ENCODE results near the gene PPP1R12B. TPM values are rescaled to one million over a fixed set of nuclear protein-coding genes. Genes with fewer than 3 reads are reported as not detected.
"Not testable (repeated sequence)": the region's sequence is repeated elsewhere in the genome, so short reads cannot be mapped to it uniquely, and the experiment has no call there.

The PPP1R12B gene
- total RNA-seq, 1 donor from 2014 or later, result 61.6 TPM

DNA sequence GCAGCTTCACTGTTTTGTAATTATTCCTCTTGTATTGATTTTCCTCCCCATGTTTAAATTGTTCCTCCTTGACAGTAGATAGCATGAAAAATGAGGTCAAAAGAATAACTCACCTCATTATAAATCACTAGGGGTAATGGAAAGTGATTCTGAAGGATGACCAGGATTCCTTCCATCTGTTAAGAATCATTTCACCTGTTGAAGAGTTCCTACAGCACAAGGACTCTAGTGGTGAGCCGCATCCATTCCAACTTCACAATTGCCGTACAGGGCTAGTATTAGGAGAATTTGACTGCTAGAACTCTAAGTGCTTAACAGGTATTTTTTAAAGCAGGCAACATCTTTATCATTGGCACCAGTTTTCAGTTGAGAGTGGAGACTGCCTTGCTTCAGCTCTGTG, 13.7 kb downstream of the PPP1R12B start:
- no peaks in the 10 kb centered on the region for H3K9me3 Mint-ChIP-seq
- H3K4me1 Mint-ChIP-seq, result peaks cover 1% of the 10 kb centered on the region
- no peaks in the 10 kb centered on the region for H3K27me3 Mint-ChIP-seq (ENCODE audit: low read depth)
- no peaks in the 10 kb centered on the region for H3K36me3 Mint-ChIP-seq
- no peak overlapping the region for H3K4me3 Mint-ChIP-seq
- no peak for DNase-seq (ENCODE audit: low spot score in 2 of 2, unreplicated experiment in 2 of 2)
- TF ChIP-seq, protein P1, sequence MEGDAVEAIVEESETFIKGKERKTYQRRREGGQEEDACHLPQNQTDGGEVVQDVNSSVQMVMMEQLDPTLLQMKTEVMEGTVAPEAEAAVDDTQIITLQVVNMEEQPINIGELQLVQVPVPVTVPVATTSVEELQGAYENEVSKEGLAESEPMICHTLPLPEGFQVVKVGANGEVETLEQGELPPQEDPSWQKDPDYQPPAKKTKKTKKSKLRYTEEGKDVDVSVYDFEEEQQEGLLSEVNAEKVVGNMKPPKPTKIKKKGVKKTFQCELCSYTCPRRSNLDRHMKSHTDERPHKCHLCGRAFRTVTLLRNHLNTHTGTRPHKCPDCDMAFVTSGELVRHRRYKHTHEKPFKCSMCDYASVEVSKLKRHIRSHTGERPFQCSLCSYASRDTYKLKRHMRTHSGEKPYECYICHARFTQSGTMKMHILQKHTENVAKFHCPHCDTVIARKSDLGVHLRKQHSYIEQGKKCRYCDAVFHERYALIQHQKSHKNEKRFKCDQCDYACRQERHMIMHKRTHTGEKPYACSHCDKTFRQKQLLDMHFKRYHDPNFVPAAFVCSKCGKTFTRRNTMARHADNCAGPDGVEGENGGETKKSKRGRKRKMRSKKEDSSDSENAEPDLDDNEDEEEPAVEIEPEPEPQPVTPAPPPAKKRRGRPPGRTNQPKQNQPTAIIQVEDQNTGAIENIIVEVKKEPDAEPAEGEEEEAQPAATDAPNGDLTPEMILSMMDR (IDR thresholded peaks at IDR 0.05; ENCODE audit: unreplicated experiment), result no peak
- H3K27ac Mint-ChIP-seq, result no peak overlapping the region

DNA sequence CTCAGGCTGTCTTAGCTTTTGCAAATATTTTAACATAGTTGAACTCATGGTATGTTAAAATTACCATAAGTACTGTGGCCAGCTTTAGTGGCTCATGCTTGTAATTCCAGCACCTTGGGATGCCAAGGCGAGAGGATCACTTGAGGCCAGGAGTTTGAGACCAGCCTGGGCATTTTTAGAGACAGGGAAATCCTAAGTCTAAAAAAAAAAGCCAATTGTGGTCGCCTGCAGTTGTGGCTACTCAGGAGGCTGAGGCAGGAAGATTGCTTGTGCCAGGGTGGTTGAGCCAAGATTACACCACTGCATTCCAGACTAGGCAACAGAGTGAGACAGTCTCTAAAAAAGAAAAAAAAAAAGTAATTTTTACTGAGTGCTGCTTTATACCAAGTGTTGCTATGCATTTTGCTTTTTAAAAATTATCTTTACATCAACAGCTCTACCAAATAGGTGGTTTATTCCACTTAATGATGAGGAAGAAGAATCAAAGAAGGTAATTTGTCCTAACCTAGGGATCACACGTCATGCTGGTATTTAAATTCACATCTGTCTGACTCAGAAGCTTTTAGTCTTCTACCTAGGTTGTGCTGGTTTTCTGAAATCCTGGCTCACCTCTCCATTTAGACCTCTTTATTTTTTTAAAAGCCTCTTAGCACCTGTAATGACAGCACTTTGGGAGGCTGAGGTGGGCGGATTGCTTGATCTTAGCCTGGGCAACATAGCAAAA, 16.8 kb downstream of the PPP1R12B start:
- Mint-ChIP-seq H3K36me3 (no peaks in the 10 kb centered on the region), H3K9me3 (no peaks in the 10 kb centered on the region), H3K27ac (no peak overlapping the region), H3K4me1 (no peaks in the 10 kb centered on the region), H3K4me3 (no peak overlapping the region), H3K27me3 (ENCODE audit: low read depth) (no peaks in the 10 kb centered on the region)
- TF ChIP-seq, protein P1 (IDR thresholded peaks at IDR 0.05; ENCODE audit: unreplicated experiment), result no peak
- no peak for DNase-seq (ENCODE audit: low spot score in 2 of 2, unreplicated experiment in 2 of 2)

DNA sequence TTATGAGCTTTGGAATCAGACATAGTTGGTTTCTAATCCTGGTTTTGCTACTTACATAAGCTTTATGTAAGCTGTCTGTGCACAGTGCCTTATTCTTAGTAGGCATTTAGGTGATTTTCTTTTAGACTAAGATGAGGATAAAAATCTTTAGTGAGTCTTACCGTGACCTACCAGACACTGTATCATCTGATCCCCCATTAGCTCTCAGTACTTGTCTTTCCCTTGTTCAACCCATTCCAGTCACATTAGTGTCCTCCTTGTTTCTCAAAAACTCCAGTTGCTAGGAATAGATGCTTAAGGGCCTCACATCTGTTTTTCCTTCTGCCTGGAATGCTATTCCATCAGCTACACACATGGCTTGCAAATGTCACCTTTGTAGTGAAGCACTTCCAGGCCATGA, 18.8 kb downstream of the PPP1R12B start:
- TF ChIP-seq, protein P1 (IDR thresholded peaks at IDR 0.05; ENCODE audit: unreplicated experiment), result no peak
- no peaks in the 10 kb centered on the region for H3K36me3 Mint-ChIP-seq
- H3K27me3 Mint-ChIP-seq (ENCODE audit: low read depth), result no peaks in the 10 kb centered on the region
- no peak for DNase-seq (ENCODE audit: low spot score in 2 of 2, unreplicated experiment in 2 of 2)
- H3K9me3 Mint-ChIP-seq, result no peaks in the 10 kb centered on the region
- H3K27ac Mint-ChIP-seq, result no peak overlapping the region
- H3K4me3 Mint-ChIP-seq, result no peak overlapping the region
- H3K4me1 Mint-ChIP-seq, result no peaks in the 10 kb centered on the region

DNA sequence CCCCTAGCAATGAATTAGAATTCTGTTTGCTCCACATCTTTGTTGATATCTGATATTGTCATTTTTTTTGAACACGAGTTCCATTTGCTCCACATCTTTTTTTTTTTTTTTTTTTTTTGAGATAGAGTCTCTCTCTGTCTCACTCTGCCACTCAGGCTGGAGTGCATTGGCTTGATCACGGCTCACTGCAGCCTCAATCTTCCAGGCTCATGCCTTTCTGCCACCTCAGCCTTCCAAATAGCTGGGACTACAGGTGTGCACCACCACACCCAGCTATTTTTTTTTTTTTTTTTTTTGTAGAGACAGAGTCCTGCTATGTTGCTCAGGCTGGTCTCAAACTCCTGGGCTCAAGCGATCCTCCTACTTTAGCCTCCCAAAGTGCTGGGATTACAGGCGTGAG, 22.4 kb downstream of the PPP1R12B start:
- H3K36me3 Mint-ChIP-seq; H3K27ac Mint-ChIP-seq; H3K4me1 Mint-ChIP-seq; H3K9me3 Mint-ChIP-seq; H3K27me3 Mint-ChIP-seq (ENCODE audit: low read depth); H3K4me3 Mint-ChIP-seq; DNase-seq (ENCODE audit: low spot score in 2 of 2, unreplicated experiment in 2 of 2): not testable (repeated sequence)

DNA sequence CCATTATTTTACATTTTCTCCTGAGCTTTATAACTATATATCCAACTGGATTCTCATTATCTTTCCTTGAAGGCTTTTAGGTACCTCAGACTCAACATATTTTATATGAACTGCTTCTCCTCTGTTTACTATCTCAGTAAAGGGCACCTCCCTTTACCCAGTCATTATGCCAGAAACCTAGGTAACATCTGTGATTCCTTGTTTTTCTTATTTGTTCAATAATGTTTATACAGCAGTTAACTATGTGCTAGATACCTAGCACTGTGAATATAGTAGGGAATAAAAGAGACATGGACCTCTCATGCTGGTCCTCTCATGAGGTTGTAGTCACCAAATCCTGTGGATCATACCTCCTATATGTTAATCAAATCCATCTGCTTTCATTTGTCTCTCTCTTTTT, 25.6 kb downstream of the PPP1R12B start:
- peaks cover 3% of the 10 kb centered on the region for H3K4me1 Mint-ChIP-seq
- DNase-seq (ENCODE audit: low spot score in 2 of 2, unreplicated experiment in 2 of 2), result no peak
- H3K27me3 Mint-ChIP-seq (ENCODE audit: low read depth), result no peaks in the 10 kb centered on the region
- peaks cover 3% of the 10 kb centered on the region for H3K9me3 Mint-ChIP-seq
- H3K27ac Mint-ChIP-seq, result no peak overlapping the region
- peaks cover 5% of the 10 kb centered on the region for H3K36me3 Mint-ChIP-seq
- H3K4me3 Mint-ChIP-seq, result no peak overlapping the region
- TF ChIP-seq, protein P1 (IDR thresholded peaks at IDR 0.05; ENCODE audit: unreplicated experiment), result no peak

DNA sequence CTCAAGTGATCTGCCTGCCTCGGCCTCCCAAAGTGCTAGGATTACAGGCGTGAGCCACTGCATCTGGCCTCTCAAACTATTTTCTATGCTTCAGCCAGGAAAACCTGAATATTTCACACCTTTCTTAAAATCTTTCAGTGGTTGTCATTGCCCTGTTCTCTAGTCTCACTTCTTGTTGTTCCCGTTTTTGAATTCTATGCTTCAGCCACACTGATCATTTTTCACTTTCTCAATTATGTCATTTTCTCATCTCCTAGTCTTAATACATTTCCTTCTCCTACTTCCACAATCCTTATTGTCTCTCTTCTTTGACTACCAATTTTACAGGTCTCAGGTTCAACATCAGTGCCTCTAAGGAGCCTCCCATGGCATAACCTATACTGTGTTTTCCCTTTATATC, 26.7 kb downstream of the PPP1R12B start:
- H3K27me3 Mint-ChIP-seq (ENCODE audit: low read depth); H3K36me3 Mint-ChIP-seq; DNase-seq (ENCODE audit: low spot score in 2 of 2, unreplicated experiment in 2 of 2); H3K27ac Mint-ChIP-seq; H3K9me3 Mint-ChIP-seq; H3K4me1 Mint-ChIP-seq; H3K4me3 Mint-ChIP-seq: not testable (repeated sequence)

DNA sequence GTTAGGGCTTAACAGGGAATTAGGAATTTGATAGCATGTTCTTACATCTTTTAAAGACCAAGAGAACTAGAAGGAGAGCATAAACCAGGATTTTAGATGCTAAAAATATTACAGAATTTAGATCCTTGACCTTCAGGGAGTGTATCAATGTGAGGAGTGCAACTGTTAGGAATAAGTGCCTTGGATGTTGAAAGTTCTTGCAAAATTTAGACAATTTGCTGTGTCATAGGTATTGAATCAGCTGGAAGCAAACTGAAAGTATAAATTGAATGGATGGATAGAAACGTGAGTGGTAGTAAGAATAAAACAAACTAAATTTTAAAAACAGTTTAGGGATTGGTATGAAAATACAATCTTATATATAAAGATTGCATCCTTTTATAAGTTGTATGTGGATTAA, 27.7 kb downstream of the PPP1R12B start:
- H3K4me3 Mint-ChIP-seq, result no peak overlapping the region
- H3K4me1 Mint-ChIP-seq, result peaks cover 21% of the 10 kb centered on the region
- H3K27ac Mint-ChIP-seq, result no peak overlapping the region
- TF ChIP-seq, protein P1 (IDR thresholded peaks at IDR 0.05; ENCODE audit: unreplicated experiment), result no peak
- H3K36me3 Mint-ChIP-seq, result peaks cover 5% of the 10 kb centered on the region
- no peak for DNase-seq (ENCODE audit: low spot score in 2 of 2, unreplicated experiment in 2 of 2)
- peaks cover 3% of the 10 kb centered on the region for H3K9me3 Mint-ChIP-seq
- no peaks in the 10 kb centered on the region for H3K27me3 Mint-ChIP-seq (ENCODE audit: low read depth)

DNA sequence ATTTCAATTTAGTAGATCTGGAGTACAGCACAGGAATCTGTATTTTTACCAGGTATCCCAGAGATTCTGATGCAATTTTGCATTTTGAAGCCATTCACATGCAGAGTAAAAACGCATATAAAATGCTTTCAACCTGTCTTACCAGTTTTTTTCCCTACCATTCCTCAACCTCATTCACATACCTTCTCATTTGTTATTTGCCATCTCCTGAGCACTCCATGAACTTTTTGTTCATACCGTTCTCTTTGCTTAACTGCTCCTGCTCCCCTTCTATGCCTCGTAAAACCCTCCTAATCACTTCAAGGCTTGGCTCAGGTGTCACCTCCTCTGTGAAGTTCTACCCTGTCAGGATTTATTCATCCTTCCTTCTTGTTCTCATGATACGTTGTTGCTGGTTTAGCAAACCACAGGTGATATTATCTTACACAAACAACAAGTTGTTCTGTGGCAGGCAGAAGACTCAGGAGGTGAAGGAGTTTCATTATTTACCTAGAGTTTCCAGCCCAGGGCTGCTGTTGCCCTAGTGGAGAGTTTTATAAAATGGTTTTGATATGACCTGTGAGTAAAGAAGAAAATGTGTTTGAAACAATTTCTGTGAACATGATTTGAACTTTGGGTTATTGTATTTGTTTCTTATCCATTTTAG, 31.5 kb downstream of the PPP1R12B start:
- H3K9me3 Mint-ChIP-seq; DNase-seq (ENCODE audit: low spot score in 2 of 2, unreplicated experiment in 2 of 2); H3K36me3 Mint-ChIP-seq; H3K27me3 Mint-ChIP-seq (ENCODE audit: low read depth): not testable (repeated sequence)
- Mint-ChIP-seq H3K4me3 (peak overlapping the region; percentile 6), H3K4me1 (peaks cover 22% of the 10 kb centered on the region), H3K27ac (peak overlapping the region; percentile 70)

DNA sequence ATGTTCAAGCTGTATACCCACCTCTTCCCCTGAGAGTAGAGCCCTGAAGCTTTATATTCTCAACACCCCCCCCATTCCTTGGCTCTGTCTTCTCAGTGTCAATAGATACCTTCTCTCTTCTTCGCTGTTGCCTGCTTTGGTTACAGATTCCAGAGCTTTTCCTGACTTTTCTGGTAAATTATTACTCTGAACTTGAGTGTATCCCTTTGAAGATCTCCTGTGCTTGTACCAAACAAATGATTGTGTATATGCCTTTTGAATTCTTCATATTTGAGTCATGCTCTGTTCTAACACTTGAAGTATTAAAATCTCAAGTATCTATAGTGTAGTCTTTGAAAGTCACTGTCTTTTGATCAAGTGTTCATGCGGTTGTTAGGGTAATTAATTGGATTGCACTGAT, 32.0 kb downstream of the PPP1R12B start:
- not testable (repeated sequence) for H3K9me3 Mint-ChIP-seq; H3K36me3 Mint-ChIP-seq; H3K27me3 Mint-ChIP-seq (ENCODE audit: low read depth); H3K4me3 Mint-ChIP-seq; DNase-seq (ENCODE audit: low spot score in 2 of 2, unreplicated experiment in 2 of 2)
- H3K4me1 Mint-ChIP-seq, result peaks cover 22% of the 10 kb centered on the region
- H3K27ac Mint-ChIP-seq, result peak overlapping the region; percentile 70

Measured in mesothelial cell of epicardium (in vitro differentiated cells).